ENCODE results near the gene LMX1B.

LMX1B gene

GRCh38 chr9:126704892-126705766 lies 91.4 kb downstream of the LMX1B start (continued):
- TF ChIP-seq ZSCAN4 (tag by site-specific recombination; IDR thresholded peaks at IDR 0.05) (no peak), KLF8 (tag by site-specific recombination; IDR thresholded peaks at IDR 0.05) (peak; percentile 64; the same call in 1 of the 2 replicates), ZNF658 (tag by site-specific recombination; IDR thresholded peaks at IDR 0.05) (no peak), ZBTB26 (tag by site-specific recombination; optimal IDR thresholded peaks at IDR 0.05) (peak; percentile 30), ZNF155 (tag by site-specific recombination; IDR thresholded peaks at IDR 0.05) (no peak), PRDM6 (tag by site-specific recombination; IDR thresholded peaks at IDR 0.05) (no peak), ZNF514 (tag by site-specific recombination; IDR thresholded peaks at IDR 0.05) (no peak), GLIS2 (tag by site-specific recombination; IDR thresholded peaks at IDR 0.05) (no peak), WT1 (tag by site-specific recombination; IDR thresholded peaks at IDR 0.05) (no peak), ZNF266 (tag by site-specific recombination; IDR thresholded peaks at IDR 0.05; ENCODE audit: low read depth) (no peak), ZNF2 (tag by site-specific recombination; IDR thresholded peaks at IDR 0.05) (0 out of 2 replicates have a peak, but pooled peaks have one; percentile 50), ZNF670 (tag by site-specific recombination; IDR thresholded peaks at IDR 0.05; ENCODE audit: low read depth) (no peak), ZNF426 (tag by site-specific recombination; IDR thresholded peaks at IDR 0.05) (no peak), ZSCAN30 (tag by site-specific recombination; IDR thresholded peaks at IDR 0.05) (peak; percentile 59; the same call in 1 of the 2 replicates), ZNF768 (tag by site-specific recombination; IDR thresholded peaks at IDR 0.05) (peak; percentile 100), ZNF677 (tag by site-specific recombination; IDR thresholded peaks at IDR 0.05) (no peak), ZNF121 (tag by site-specific recombination; IDR thresholded peaks at IDR 0.05) (no peak), ZNF112 (tag by site-specific recombination; IDR thresholded peaks at IDR 0.05) (no peak), BCL11A (tag by site-specific recombination; IDR thresholded peaks at IDR 0.05; ENCODE audit: low read depth) (no peak), ZNF280C (tag by site-specific recombination; IDR thresholded peaks at IDR 0.05) (no peak), TCF7L2 (IDR thresholded peaks at IDR 0.05; ENCODE audit: borderline replicate concordance, low read depth, low read length) (no peak), ZNF704 (tag by site-specific recombination; IDR thresholded peaks at IDR 0.05) (no peak), ZFP69B (tag by site-specific recombination; IDR thresholded peaks at IDR 0.05) (no peak), SP2 (tag by site-specific recombination; IDR thresholded peaks at IDR 0.05) (no peak), ZNF175 (tag by site-specific recombination; IDR thresholded peaks at IDR 0.05) (no peak), ZNF600 (tag by site-specific recombination; IDR thresholded peaks at IDR 0.05) (no peak), ZNF280D (tag by site-specific recombination; IDR thresholded peaks at IDR 0.05) (0 out of 2 replicates have a peak, but pooled peaks have one; percentile 26), ZNF449 (tag by site-specific recombination; IDR thresholded peaks at IDR 0.05) (no peak)

Data from HEK293 (cell line).